ENCODE results near the gene RAET1G.
A peak's percentile ranks its signal among the peaks of the same experiment; 100 is the strongest.
"Not testable (repeated sequence)": the region's sequence is repeated elsewhere in the genome, so short reads cannot be mapped to it uniquely, and the experiment has no call there.

Gene RAET1G

GRCh38 chr6:149935246-149935645, 12.3 kb upstream of the RAET1G start:
- no peak for DNase-seq (ENCODE audit: low read depth in 1 of 2, low spot score in 1 of 2)

- no peak for DNase-seq (ENCODE audit: low read depth in 1 of 2, low spot score in 1 of 2)
These were observed 11.6 kb upstream of the RAET1G start for GRCh38 chr6:149934249-149935156.

- DNase-seq (ENCODE audit: low read depth in 1 of 2, low spot score in 1 of 2), result no peak
These were observed 10.5 kb upstream of the RAET1G start for GRCh38 chr6:149933461-149933860.

GRCh38 chr6:149933036-149933435, 10.1 kb upstream of the RAET1G start:
- DNase-seq (ENCODE audit: low read depth in 1 of 2, low spot score in 1 of 2), result no peak

GRCh38 chr6:149931501-149931900, 8.6 kb upstream of the RAET1G start:
- DNase-seq (ENCODE audit: low read depth in 1 of 2, low spot score in 1 of 2), result no peak

GRCh38 chr6:149929422-149929821, 6.5 kb upstream of the RAET1G start:
- no peak for DNase-seq (ENCODE audit: low read depth in 1 of 2, low spot score in 1 of 2)

GRCh38 chr6:149927025-149927424, 4.1 kb upstream of the RAET1G start:
- DNase-seq (ENCODE audit: low read depth in 1 of 2, low spot score in 1 of 2), result not testable (repeated sequence)

GRCh38 chr6:149925974-149926777, 3.3 kb upstream of the RAET1G start:
- DNase-seq (ENCODE audit: low read depth in 1 of 2, low spot score in 1 of 2), result peak; percentile 46 to 64

GRCh38 chr6:149925253-149925973, 2.5 kb upstream of the RAET1G start:
- no peak for DNase-seq (ENCODE audit: low read depth in 1 of 2, low spot score in 1 of 2)

GRCh38 chr6:149924933-149925252, 2.0 kb upstream of the RAET1G start:
- no peak for DNase-seq (ENCODE audit: low read depth in 1 of 2, low spot score in 1 of 2)

GRCh38 chr6:149924206-149924932, 1.4 kb upstream of the RAET1G start:
- DNase-seq (ENCODE audit: low read depth in 1 of 2, low spot score in 1 of 2), result no peak

- DNase-seq (ENCODE audit: low read depth in 1 of 2, low spot score in 1 of 2), result no peak
These were observed 536 bp upstream of the RAET1G start for GRCh38 chr6:149923327-149923986.

GRCh38 chr6:149922091-149922490, 830 bp downstream of the RAET1G start:
- DNase-seq (ENCODE audit: low read depth in 1 of 2, low spot score in 1 of 2), result not testable (repeated sequence)

GRCh38 chr6:149921361-149921760, 1.6 kb downstream of the RAET1G start:
- DNase-seq (ENCODE audit: low read depth in 1 of 2, low spot score in 1 of 2), result no peak

- no peak for DNase-seq (ENCODE audit: low read depth in 1 of 2, low spot score in 1 of 2)
These were observed 3.1 kb downstream of the RAET1G start for GRCh38 chr6:149919834-149920225.

- DNase-seq (ENCODE audit: low read depth in 1 of 2, low spot score in 1 of 2), result not testable (repeated sequence)
These were observed 3.6 kb downstream of the RAET1G start for GRCh38 chr6:149919126-149919833.

GRCh38 chr6:149918151-149918905, 4.6 kb downstream of the RAET1G start:
- DNase-seq (ENCODE audit: low read depth in 1 of 2, low spot score in 1 of 2), result no peak

- no peak for DNase-seq (ENCODE audit: low read depth in 1 of 2, low spot score in 1 of 2)
These were observed 5.2 kb downstream of the RAET1G start for GRCh38 chr6:149917679-149918078.

All from stimulated activated CD4-positive, alpha-beta T cell treated with anti-CD3 and anti-CD28 coated beads, Interleukin-15, amount 100 ng/mL, for 1 hour (primary cell).